Neural crest cell (in vitro differentiated cells): ENCODE data around the gene SIRT5. TPM values are rescaled to one million over a fixed set of nuclear protein-coding genes. Genes with fewer than 3 reads are reported as not detected.

Experiments used
- DNase-seq: peaks from one replicate; pipeline ENCODE4 v3.0.0; 2021; ENCODE audit warnings: low read depth, mixed read lengths, low spot score
- H3K27ac Mint-ChIP-seq: one replicate; pipeline ENCODE4 v1.8.0; 2021; ENCODE audit warnings: mild to moderate bottlenecking, mixed read lengths; ENCODE audit not compliant: unreplicated experiment
- H3K27me3 Mint-ChIP-seq: 2 replicates; pipeline ENCODE4 v1.8.0; 2021; ENCODE audit warnings: low read depth, mild to moderate bottlenecking, mixed read lengths
- H3K36me3 Mint-ChIP-seq: 2 replicates; pipeline ENCODE4 v1.8.0; 2021; ENCODE audit warnings: low read depth, mild to moderate bottlenecking, mixed read lengths
- H3K4me1 Mint-ChIP-seq: 2 replicates; pipeline ENCODE4 v1.8.0; 2021; ENCODE audit warnings: mixed read lengths
- H3K4me3 Mint-ChIP-seq: one replicate; pipeline ENCODE4 v1.8.0; 2021; ENCODE audit warnings: mild to moderate bottlenecking, mixed read lengths
- H3K9me3 Mint-ChIP-seq: 2 replicates; pipeline ENCODE4 v1.8.0; 2021; ENCODE audit warnings: mixed read lengths
- CTCF ChIP-seq: fragments of 200-600 bp; sonication (generic); conservative IDR thresholded peaks from 2 replicates; pipeline ENCODE4 v1.5.0; 2021; ENCODE audit warnings: antibody characterized with exemption, mild to moderate bottlenecking
- total RNA-seq: library from RNA; stranded (reverse); gene quantifications from 2 replicates; pipeline ENCODE4 v1.2.1, GENCODE V29; 2021

SIRT5 gene
- total RNA-seq, 1 donor from 2014 or later: 8.8 TPM

GRCh38 chr6:13655700-13656099 is 81.3 kb downstream of the SIRT5 start:
- no peak for TF ChIP-seq CTCF
- no peak overlapping the region for H3K4me3 Mint-ChIP-seq
- H3K4me1 Mint-ChIP-seq: peaks cover 21% of the 10 kb centered on the region
- no peaks in the 10 kb centered on the region for H3K9me3 Mint-ChIP-seq
- peaks cover 5% of the 10 kb centered on the region for H3K36me3 Mint-ChIP-seq
- no peak overlapping the region for H3K27ac Mint-ChIP-seq
- DNase-seq: no peak
- H3K27me3 Mint-ChIP-seq: no peaks in the 10 kb centered on the region

GRCh38 chr6:13660273-13660672 is 85.9 kb downstream of the SIRT5 start:
- no peaks in the 10 kb centered on the region for H3K36me3 Mint-ChIP-seq
- TF ChIP-seq CTCF: no peak
- no peak overlapping the region for H3K4me3 Mint-ChIP-seq
- H3K9me3 Mint-ChIP-seq: no peaks in the 10 kb centered on the region
- no peak overlapping the region for H3K27ac Mint-ChIP-seq
- no peak for DNase-seq
- peaks cover 32% of the 10 kb centered on the region for H3K4me1 Mint-ChIP-seq
- no peaks in the 10 kb centered on the region for H3K27me3 Mint-ChIP-seq

- H3K4me1 Mint-ChIP-seq: peaks cover 32% of the 10 kb centered on the region
- H3K4me3 Mint-ChIP-seq: no peak overlapping the region
- peaks cover 3% of the 10 kb centered on the region for H3K36me3 Mint-ChIP-seq
- no peaks in the 10 kb centered on the region for H3K9me3 Mint-ChIP-seq
- no peaks in the 10 kb centered on the region for H3K27me3 Mint-ChIP-seq
- no peak for DNase-seq
- TF ChIP-seq CTCF: no peak
- H3K27ac Mint-ChIP-seq: no peak overlapping the region
These were observed 86.5 kb downstream of the SIRT5 start for GRCh38 chr6:13660893-13661292.

- Mint-ChIP-seq H3K27ac (no peak overlapping the region), H3K4me1 (peaks cover 29% of the 10 kb centered on the region), H3K27me3 (no peaks in the 10 kb centered on the region), H3K4me3 (no peak overlapping the region), H3K9me3 (no peaks in the 10 kb centered on the region), H3K36me3 (peaks cover 4% of the 10 kb centered on the region)
- TF ChIP-seq CTCF: no peak
- DNase-seq: no peak
These were observed 87.2 kb downstream of the SIRT5 start for GRCh38 chr6:13661647-13662046.

- Mint-ChIP-seq H3K27ac (no peak overlapping the region), H3K9me3 (no peaks in the 10 kb centered on the region), H3K27me3 (no peaks in the 10 kb centered on the region), H3K36me3 (peaks cover 4% of the 10 kb centered on the region), H3K4me1 (peaks cover 24% of the 10 kb centered on the region), H3K4me3 (no peak overlapping the region)
- no peak for DNase-seq
- no peak for TF ChIP-seq CTCF
These were observed 88.4 kb downstream of the SIRT5 start for GRCh38 chr6:13662651-13663334.
